HCT116 (cell line): ENCODE results near the gene GARIN5A. TPM values are rescaled to one million over a fixed set of nuclear protein-coding genes. Genes with fewer than 3 reads are reported as not detected.

ENCODE experiments used
- ATAC-seq: fragments of 200-7000 bp; cut with Tn5 transposase; 2 replicates; pipeline ENCODE4 v1.9.1; 2020; ENCODE audit warnings: mild to moderate bottlenecking, moderate library complexity
- BruUV-seq: library from RNA; stranded (reverse); fragments of 400-500 nt; replicated peaks from 2 replicates; lab custom pipeline; 2021; lab: Mats Ljungman, UMichigan
- CTCF ChIA-PET: fragments of 300-600 bp; sonication (Branson Sonifier 250); formaldehyde crosslinking; loops from one replicate; lab custom pipeline; 2021; ENCODE audit warnings: antibody characterized with exemption; lab: Charles Lee
- POLR2A ChIA-PET: fragments of 300-600, 350-600 bp; sonication (Branson Sonifier 250); formaldehyde crosslinking; loops from one replicate; lab custom pipeline; 2021; ENCODE audit warnings: antibody characterized with exemption; lab: Charles Lee
- RAD21 ChIA-PET, 2 experiments: fragments of 300-600 bp; sonication (Branson Sonifier 250); formaldehyde crosslinking; loops; one replicate each; lab custom pipeline; 2023; ENCODE audit warnings: low total read pairs in 2 of 2; ENCODE audit not compliant: uncharacterized antibody in 2 of 2, unreplicated experiment in 2 of 2, low non-redundant PET in 1 of 2; lab: Charles Lee
- DNase-seq: peaks from one replicate; pipeline ENCODE4 v3.0.0-alpha.2; 2010; ENCODE audit warnings: low read depth, low spot score
- H2AFZ ChIP-seq: fragments of 200-600 bp; shearing (Covaris generic), sonication (generic); 2 replicates; pipeline ENCODE4 v1.6.1; 2017; ENCODE audit warnings: low read depth, mixed run types, mixed read lengths, antibody characterized with exemption, low read length; ENCODE audit not compliant: poor library complexity, severe bottlenecking
- H3K27ac ChIP-seq: 2 replicates; pipeline ENCODE4 v1.5.1; 2012; ENCODE audit warnings: low read depth, low read length
- H3K27me3 ChIP-seq: fragments of 200-600 bp; sonication (generic); 2 replicates; pipeline ENCODE4 v1.6.1; 2016; ENCODE audit warnings: mixed run types, low read length, mixed read lengths; ENCODE audit not compliant: insufficient read depth
- H3K36me3 ChIP-seq, 2 experiments: fragments of 200-500 bp in 1 of 2; fragments of 200-600 bp in 1 of 2; sonication (Bioruptor generic) in 1 of 2; sonication (generic) in 1 of 2; 2 replicates each; pipeline versions ENCODE4 v1.5.1 to v1.6.1; 2014 to 2016; ENCODE audit warnings: low read length in 2 of 2, inconsistent platforms in 1 of 2, mixed read lengths in 1 of 2, mixed run types in 1 of 2; ENCODE audit not compliant: insufficient read depth in 2 of 2, control insufficient read depth in 1 of 2
- H3K4me1 ChIP-seq, 2 experiments: fragments of 200-600 bp in 1 of 2; sonication (generic) in 1 of 2; 2 replicates each; pipeline versions ENCODE4 v1.5.1 to v1.6.1; 2012 to 2017; ENCODE audit warnings: low read length in 2 of 2, inconsistent platforms in 1 of 2, mild to moderate bottlenecking in 1 of 2, mixed read lengths in 1 of 2, mixed run types in 1 of 2, moderate library complexity in 1 of 2; ENCODE audit not compliant: insufficient read depth in 2 of 2, control insufficient read depth in 1 of 2
- H3K4me2 ChIP-seq: fragments of 200-600 bp; sonication (generic); 2 replicates; pipeline ENCODE4 v1.6.1; 2017; ENCODE audit warnings: mixed run types, low read length, mixed read lengths
- H3K4me3 ChIP-seq, 2 experiments: fragments of 200-600 bp in 1 of 2; sonication (generic) in 1 of 2; replicated peaks in 1 of 2; 2 replicates each; pipeline ENCODE4 v1.5.1; 2011 to 2016; ENCODE audit warnings: low read length in 2 of 2, control low read depth in 1 of 2, low read depth in 1 of 2, mild to moderate bottlenecking in 1 of 2, mixed read lengths in 1 of 2, mixed run types in 1 of 2
- H3K79me2 ChIP-seq: fragments of 200-600 bp; sonication (generic); 2 replicates; pipeline ENCODE4 v1.6.1; 2017; ENCODE audit warnings: mild to moderate bottlenecking, mixed run types, low read length, moderate library complexity, mixed read lengths; ENCODE audit not compliant: insufficient read depth
- H3K9ac ChIP-seq: fragments of 200-600 bp; sonication (generic); 2 replicates; pipeline ENCODE4 v1.6.1; 2016; ENCODE audit warnings: low read length, mixed read lengths
- H3K9me2 ChIP-seq: fragments of 200-600 bp; sonication (generic), shearing (Covaris generic); 2 replicates; pipeline ENCODE4 v1.6.1; 2017; ENCODE audit warnings: mixed run types, mild to moderate bottlenecking, moderate library complexity; ENCODE audit not compliant: insufficient read depth
- H3K9me3 ChIP-seq, 2 experiments: fragments of 200-500 bp in 1 of 2; fragments of 200-600 bp in 1 of 2; sonication (Bioruptor generic) in 1 of 2; sonication (generic) in 1 of 2; 2 replicates each; pipeline ENCODE4 v1.6.1; 2014 to 2017; ENCODE audit warnings: low read length in 2 of 2, mixed read lengths in 2 of 2, inconsistent platforms in 1 of 2, low read depth in 1 of 2, mild to moderate bottlenecking in 1 of 2, mixed run types in 1 of 2, moderate library complexity in 1 of 2; ENCODE audit not compliant: control insufficient read depth in 1 of 2, insufficient read depth in 1 of 2
- H4K20me1 ChIP-seq: fragments of 200-600 bp; sonication (generic), shearing (Covaris generic); 2 replicates; pipeline ENCODE4 v1.6.1; 2017; ENCODE audit warnings: mixed run types, mild to moderate bottlenecking, moderate library complexity; ENCODE audit not compliant: insufficient read depth
- EGR1 ChIP-seq: IDR thresholded peaks from 2 replicates; pipeline ENCODE4 v1.6.1; 2012; ENCODE audit warnings: low read depth
- EZH2phosphoT487 ChIP-seq: fragments of 200-600 bp; IDR thresholded peaks from 2 replicates; pipeline ENCODE4 v1.6.1; 2018; ENCODE audit warnings: antibody characterized with exemption, borderline replicate concordance
- JUND ChIP-seq: IDR thresholded peaks from 2 replicates; pipeline ENCODE4 v1.6.1; 2012
- POLR2AphosphoS5 ChIP-seq: IDR thresholded peaks from 2 replicates; pipeline ENCODE4 v1.6.1; 2011; ENCODE audit warnings: mild to moderate bottlenecking, low read depth, low read length, moderate library complexity
- SIN3A ChIP-seq: IDR thresholded peaks from 2 replicates; pipeline ENCODE4 v1.6.1; 2012; ENCODE audit warnings: low read depth
- SP1 ChIP-seq: IDR thresholded peaks from 2 replicates; pipeline ENCODE4 v1.6.1; 2012; ENCODE audit warnings: low read depth
- SRF ChIP-seq: IDR thresholded peaks from 2 replicates; pipeline ENCODE4 v1.6.1; 2012; ENCODE audit warnings: low read depth
- TCF7L2 ChIP-seq: IDR thresholded peaks from 2 replicates; pipeline ENCODE4 v1.7.0; 2011; ENCODE audit warnings: borderline replicate concordance, inconsistent platforms; ENCODE audit not compliant: insufficient read depth, insufficient read length; ENCODE audit errors: extremely low read depth
- intact Hi-C: fragments of 100-400 bp; cut with micrococcal nuclease; formaldehyde crosslinking; loops from 2 replicates; pipeline ENCODE4 v1.10.0; 2022
- total RNA-seq: library from RNA; stranded (reverse); gene quantifications from one replicate; pipeline ENCODE4 v1.2.1, GENCODE V29; 2021; ENCODE audit not compliant: unreplicated experiment

GARIN5A gene
- total RNA-seq, 1 experiment from 2014 or later: 12.2 TPM

DNA sequence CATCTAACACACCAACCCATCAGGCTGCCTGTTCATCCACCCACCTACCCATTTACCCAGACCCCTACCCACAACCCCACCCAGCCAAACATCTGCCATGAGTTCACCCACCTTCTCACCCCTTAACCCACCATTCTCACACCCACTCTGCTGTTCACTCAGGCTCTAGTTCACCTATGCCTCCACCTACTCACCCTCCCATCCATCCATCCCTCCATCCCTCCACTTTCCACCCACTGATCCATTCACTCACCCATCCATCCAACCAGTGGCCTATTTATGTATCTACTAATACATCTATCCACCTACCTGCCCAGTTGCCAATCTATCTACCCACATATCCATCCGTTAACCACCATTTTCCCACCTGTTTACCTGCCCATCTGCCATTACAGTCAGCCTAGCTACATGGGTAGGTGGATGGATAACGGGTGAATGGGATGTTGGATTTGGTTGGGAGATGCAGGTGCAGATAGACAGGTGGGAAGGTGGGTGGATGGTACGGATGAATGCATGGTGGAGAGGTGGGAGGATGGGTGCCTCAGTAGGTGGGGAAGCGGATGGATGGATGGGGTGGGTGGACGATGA, 38.7 kb downstream of the GARIN5A start (continued):
- no peak for TF ChIP-seq TCF7L2
- TF ChIP-seq SIN3A: no peak

GRCh38 chr19:50435627-50436026, 41.0 kb downstream of the GARIN5A start:
- no peak overlapping the region for H3K27ac ChIP-seq
- no peak overlapping the region for H3K4me2 ChIP-seq
- H2AFZ ChIP-seq: no peak overlapping the region
- RAD21 ChIA-PET: no interaction called here
- no peaks in the 10 kb centered on the region for H3K79me2 ChIP-seq
- no peaks in the 10 kb centered on the region for H4K20me1 ChIP-seq
- no peak for TF ChIP-seq EZH2phosphoT487
- TF ChIP-seq POLR2AphosphoS5: no peak
- no peak for TF ChIP-seq SP1
- no peak for TF ChIP-seq JUND
- TF ChIP-seq, all 23 proteins: peak for 0
- H3K4me3 ChIP-seq: no peak overlapping the region
- intact Hi-C loops: no loop called here
- no peaks in the 10 kb centered on the region for H3K9me3 ChIP-seq
- ATAC-seq (no peak), DNase-seq (no peak)
- no peaks in the 10 kb centered on the region for H3K27me3 ChIP-seq
- no peak overlapping the region for H3K9ac ChIP-seq
- no TSS peak for BruUV-seq
- no peaks in the 10 kb centered on the region for H3K9me2 ChIP-seq
- no peaks in the 10 kb centered on the region for H3K36me3 ChIP-seq
- CTCF ChIA-PET: no interaction called here
- peaks cover 6 to 21% of the 10 kb centered on the region in 2 experiments for H3K4me1 ChIP-seq
- POLR2A ChIA-PET: no interaction called here

DNA sequence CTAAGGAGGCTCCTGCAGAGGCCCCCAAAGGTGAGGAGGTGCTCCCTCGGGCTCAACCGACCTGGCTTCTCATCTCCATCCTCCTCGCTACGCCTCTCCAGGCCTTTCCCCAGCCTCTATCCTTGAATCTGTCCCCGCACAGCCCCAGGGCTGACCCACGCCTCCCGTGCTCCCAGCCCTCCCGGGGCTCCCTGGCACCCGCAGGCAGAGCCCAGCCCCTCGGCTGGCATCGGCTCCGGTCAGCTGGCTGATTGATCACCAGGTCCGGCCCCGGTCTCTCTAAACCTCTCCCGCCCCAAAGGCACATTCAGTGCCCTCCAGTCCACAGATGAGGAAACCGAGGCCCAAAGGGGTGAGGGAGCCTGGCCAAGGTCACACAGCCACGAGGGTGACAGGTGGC, 41.4 kb downstream of the GARIN5A start:
- no peaks in the 10 kb centered on the region for H3K79me2 ChIP-seq

More for the DNA sequence above, 41.4 kb downstream of the GARIN5A start:
- no peak overlapping the region for H3K9ac ChIP-seq
- ChIA-PET POLR2A (interaction anchor here (0.6 kb wide), 1 partner anchor 290 kb away, joined by 3 read pairs; no protein-coding TSS in a partner anchor), RAD21 (no interaction called here), CTCF (no interaction called here)
- no peak overlapping the region for H3K4me2 ChIP-seq
- ATAC-seq (no peak), DNase-seq (no peak)
- intact Hi-C loops: no loop called here
- H4K20me1 ChIP-seq: no peaks in the 10 kb centered on the region
- H3K27ac ChIP-seq: no peak overlapping the region
- H3K9me2 ChIP-seq: no peaks in the 10 kb centered on the region
- H3K4me3 ChIP-seq: no peak overlapping the region
- no peaks in the 10 kb centered on the region for H3K27me3 ChIP-seq
- peaks cover 6 to 21% of the 10 kb centered on the region in 2 experiments for H3K4me1 ChIP-seq
- no TSS peak for BruUV-seq
- H3K36me3 ChIP-seq: no peaks in the 10 kb centered on the region
- no peak for TF ChIP-seq SRF
- no peak for TF ChIP-seq EGR1
- TF ChIP-seq, all 23 proteins: peak for 0
- H2AFZ ChIP-seq: no peak overlapping the region
- no peaks in the 10 kb centered on the region for H3K9me3 ChIP-seq
